Middle frontal gyrus (tissue), 1 donor: Measurements from ENCODE around the gene MCM7.

Experiments used
- DNase-seq: peaks from one replicate; pipeline ENCODE4 v3.0.0-alpha.2; 2015; ENCODE audit warnings: low spot score; ENCODE audit errors: extremely low spot score

The MCM7 gene

DNA sequence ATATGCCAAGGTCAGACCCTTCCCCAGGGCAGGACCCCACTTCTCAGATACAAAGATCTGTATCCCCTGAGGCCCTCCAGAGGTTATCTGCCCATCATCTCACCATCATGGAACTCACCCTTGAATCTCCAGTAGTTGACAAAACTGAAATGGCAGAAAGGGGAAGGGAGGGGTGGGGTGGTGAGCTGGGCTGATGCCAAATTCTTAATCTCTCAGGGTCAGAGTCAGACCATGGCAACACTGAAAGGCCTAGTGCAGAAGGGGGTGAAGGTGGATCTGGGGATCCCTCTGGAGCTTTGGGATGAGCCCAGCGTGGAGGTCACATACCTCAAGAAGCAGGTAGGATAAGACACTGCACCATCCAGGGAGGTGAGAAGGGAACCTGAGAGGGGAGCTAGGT is 21.4 kb upstream of the MCM7 start:
- DNase-seq: no peak

DNA sequence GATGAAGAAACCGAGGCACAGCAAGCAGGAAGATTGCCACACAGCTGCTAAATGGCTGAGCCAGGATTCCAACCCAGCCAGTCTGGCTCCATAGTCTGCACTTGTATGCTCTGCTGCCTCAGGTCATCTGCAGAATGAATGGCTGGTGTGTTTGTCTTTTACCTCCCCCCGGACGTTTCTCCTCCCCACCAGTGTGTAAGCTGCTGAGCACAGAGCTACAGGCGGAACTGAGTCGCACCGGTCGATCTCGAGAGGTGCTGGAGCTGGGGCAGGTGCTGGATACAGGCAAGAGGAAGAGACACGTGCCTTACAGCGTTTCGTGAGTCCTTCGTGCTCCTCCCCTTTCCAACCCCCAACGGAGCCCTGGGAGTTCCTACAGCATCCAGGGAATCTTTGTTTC is 20.9 kb upstream of the MCM7 start:
- no peak for DNase-seq

DNA sequence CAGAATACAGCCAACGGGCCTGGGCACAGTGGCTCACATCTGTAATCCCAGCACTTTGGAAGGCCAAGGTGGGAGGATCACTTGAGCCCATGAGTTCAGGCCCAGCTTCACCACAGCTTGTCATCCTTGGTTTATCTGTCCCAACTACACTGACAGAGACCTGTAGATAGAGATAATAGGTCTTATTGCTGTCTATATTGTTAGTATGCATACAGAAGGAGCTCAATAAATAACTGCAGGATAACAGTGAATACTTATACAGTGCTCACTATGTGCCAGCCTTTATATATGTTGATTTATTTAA is 19.5 kb upstream of the MCM7 start:
- no peak for DNase-seq

- DNase-seq: peak; percentile 54
These were observed 19.0 kb upstream of the MCM7 start for GRCh38 chr7:100119970-100120732.

- DNase-seq: peak; percentile 86
These were observed 18.1 kb upstream of the MCM7 start, which contains the start of the genes CNPY4 and TAF6 for GRCh38 chr7:100119072-100119969. Gene CNPY4, plus strand, starts transcription at chr7:100119634. Its CDS starts 111 bp downstream, at chr7:100119745. Gene TAF6, minus strand, starts transcription at chr7:100119358. Its CDS starts 5,149 bp downstream, at chr7:100114209.

DNA sequence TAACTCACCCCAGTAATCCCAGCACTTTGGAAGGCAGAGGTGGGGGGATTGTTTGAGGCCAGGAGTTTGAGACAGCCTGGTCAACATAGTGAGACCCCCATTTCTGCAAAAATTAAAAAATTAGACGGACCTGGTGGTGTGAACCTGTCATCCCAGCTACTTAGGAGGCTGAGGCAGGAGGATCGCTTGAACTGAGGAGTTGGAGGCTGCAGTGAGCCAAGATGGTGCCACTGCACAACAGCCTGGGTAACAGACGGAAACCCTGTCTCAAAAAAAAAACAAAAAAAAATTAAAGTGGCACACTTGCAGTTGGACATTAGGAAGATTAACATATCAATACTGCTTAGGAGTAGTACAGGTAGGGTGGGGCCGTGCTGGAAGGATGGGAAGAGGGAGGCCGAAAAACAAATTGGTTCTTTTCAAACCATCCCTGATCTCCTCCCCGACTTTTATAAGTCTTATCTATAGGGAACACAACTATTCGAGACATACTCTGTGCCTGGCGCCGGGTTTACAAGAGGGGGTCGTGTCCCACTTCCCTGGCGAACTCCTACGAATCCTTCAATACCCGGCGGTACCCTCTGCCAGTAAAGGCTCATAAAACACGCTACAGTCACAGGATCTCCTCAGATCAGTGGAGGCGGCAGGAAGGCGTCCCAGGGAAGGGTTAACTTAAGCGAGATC is 17.3 kb upstream of the MCM7 start:
- DNase-seq: no peak

DNA sequence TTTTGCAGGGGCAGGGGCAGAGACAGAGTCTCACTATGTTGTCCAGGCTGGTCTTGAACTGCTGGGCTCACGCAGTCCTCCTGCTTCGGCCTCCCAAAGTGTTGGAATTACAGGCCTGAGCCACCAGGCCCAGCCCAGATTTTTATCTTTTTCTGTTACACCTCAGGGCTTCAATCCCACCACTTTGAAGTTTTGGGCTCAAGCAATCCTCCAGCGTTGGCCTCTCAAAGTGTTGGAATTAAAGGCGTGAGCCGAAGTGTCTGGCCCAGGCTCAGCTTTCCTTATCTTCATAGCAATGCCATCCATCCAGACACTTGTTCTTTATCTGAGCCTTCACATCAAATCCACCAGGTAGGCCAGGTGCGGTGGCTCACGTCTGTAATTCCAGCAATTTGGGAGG is 13.8 kb upstream of the MCM7 start:
- DNase-seq: no peak

- DNase-seq: no peak
These were observed 10.7 kb upstream of the MCM7 start for GRCh38 chr7:100111914-100112313.

- DNase-seq: no peak
These were observed 10.0 kb upstream of the MCM7 start for GRCh38 chr7:100111156-100111555.

DNA sequence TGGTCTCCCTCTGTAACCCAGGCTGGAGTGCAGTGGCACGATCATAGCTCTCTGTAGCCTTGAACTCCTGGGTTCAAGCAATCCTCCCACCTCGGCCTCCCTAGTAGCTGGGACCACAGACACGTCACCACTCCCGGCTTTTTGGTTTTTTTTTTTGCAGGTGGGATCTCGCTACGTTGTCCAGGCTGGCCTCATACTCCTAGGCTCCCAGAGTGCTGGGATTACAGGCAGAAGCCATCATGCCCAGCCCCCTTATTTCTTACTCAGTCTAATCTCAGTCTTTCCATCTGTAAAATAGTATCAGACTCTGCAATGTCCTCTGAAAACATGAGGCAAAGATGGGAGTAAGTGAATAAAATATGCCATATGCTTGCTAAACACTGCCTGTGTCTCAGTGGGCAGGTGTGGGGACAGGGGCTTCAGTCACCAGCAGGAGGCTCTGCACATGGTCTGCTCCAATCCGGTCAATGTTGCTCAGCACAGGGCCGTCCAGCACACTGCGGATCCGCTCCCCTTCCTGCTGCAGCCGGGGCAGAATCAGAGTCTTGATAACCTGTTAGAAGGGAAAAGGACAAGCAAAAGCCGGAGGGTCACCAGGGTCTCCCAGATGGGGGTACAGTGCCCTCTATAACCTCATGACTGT is 8.4 kb upstream of the MCM7 start:
- no peak for DNase-seq

- DNase-seq: no peak
These were observed 6.7 kb upstream of the MCM7 start for GRCh38 chr7:100107890-100108289.

GRCh38 chr7:100107125-100107737 is 6.0 kb upstream of the MCM7 start:
- DNase-seq: no peak

GRCh38 chr7:100106633-100107032 is 5.4 kb upstream of the MCM7 start:
- DNase-seq: no peak

DNA sequence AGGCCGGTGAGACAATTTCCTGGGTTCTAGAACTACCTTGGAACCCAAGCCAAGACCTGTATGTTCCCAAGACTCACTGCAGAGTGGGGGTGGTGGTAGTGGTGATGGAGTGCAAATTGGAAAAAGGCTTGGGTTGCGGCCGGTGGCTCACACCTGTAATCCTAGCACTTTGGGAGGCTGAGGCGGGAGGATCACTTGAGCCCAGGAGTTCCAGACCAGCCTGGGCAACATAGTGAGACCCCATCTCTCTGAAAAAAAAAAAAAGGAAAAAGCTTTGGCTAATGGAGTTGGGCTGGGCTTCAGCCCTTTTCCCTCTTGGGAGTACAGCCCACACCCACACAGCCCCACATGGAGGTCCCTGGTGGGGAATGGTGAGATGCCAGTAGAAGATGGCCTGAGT is 4.3 kb upstream of the MCM7 start:
- no peak for DNase-seq

- no peak for DNase-seq
These were observed 2.0 kb upstream of the MCM7 start for GRCh38 chr7:100102950-100103840.

GRCh38 chr7:100100420-100101015 is 679 bp downstream of the MCM7 start:
- DNase-seq: peak; percentile 93

- no peak for DNase-seq
These were observed 1.7 kb downstream of the MCM7 start for GRCh38 chr7:100099452-100099851.

DNA sequence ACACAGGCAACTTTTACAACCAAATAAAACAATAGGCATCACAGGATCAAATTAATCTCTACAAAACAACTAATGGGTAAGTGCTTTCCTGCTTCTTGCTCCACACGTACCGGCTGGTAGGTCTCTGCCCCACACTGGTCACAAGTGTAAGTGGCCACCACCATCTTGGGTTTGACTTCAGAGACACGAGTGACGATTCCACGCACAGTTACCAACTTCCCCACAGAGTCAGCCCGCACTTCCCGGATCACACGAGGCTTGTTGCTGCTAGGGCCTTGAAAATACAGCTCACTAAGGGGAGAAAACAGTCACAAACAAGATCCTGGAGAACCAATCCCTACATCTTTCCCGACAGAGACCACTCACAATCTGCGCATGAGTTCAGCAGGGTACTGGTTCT is 2.3 kb downstream of the MCM7 start:
- DNase-seq: no peak

- DNase-seq: no peak
These were observed 5.5 kb downstream of the MCM7 start for GRCh38 chr7:100095704-100096103.

DNA sequence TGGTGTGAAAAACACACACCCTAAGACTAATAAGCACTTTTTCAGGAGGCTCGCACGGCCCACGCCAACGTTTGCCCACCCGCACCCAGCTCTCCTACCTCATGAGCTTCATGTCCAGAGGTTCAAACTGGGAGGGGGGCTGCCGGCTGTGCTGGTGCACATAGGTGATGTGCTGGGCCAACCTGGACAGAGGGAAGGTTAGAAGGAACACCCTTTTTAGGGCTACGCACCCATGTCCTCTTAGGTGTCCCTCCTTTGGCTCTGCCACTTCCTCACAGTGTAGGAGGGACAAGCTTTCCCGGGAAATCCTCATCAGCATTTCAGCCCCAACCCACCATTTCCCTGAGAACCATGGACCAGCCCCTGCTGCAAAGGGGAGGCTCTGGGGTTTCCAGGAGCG is 5.9 kb downstream of the MCM7 start:
- DNase-seq: no peak
